ENCODE data around the gene CFAP410. TPM values are rescaled to one million over a fixed set of nuclear protein-coding genes. Genes with fewer than 3 reads are reported as not detected.

Gene CFAP410
- total RNA-seq, 2 donors from 2014 or later, result 19.8 to 21.4 TPM

DNA sequence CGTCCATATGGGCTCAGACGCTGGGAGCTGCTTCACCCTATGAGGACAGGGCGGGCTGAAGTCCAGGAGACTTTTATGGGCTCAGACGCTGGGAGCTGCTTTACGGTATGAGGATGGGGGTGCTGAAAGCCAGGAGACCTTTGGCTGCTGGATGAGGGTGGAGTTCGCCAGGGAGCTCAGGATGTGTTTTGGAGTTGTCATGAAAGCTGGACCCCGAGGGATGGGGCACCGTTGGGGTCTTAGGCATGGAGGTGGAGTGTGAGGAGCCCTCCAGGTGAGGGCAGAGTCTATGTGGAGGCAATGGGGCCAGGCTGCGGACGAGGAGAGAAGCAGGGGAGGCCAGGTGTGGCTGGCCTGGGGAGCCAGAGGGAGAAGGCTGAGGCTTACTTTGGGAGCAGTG, 41.7 kb upstream of the CFAP410 start:
- no peaks in the 10 kb centered on the region for H3K9me3 ChIP-seq
- TF ChIP-seq, protein P1, sequence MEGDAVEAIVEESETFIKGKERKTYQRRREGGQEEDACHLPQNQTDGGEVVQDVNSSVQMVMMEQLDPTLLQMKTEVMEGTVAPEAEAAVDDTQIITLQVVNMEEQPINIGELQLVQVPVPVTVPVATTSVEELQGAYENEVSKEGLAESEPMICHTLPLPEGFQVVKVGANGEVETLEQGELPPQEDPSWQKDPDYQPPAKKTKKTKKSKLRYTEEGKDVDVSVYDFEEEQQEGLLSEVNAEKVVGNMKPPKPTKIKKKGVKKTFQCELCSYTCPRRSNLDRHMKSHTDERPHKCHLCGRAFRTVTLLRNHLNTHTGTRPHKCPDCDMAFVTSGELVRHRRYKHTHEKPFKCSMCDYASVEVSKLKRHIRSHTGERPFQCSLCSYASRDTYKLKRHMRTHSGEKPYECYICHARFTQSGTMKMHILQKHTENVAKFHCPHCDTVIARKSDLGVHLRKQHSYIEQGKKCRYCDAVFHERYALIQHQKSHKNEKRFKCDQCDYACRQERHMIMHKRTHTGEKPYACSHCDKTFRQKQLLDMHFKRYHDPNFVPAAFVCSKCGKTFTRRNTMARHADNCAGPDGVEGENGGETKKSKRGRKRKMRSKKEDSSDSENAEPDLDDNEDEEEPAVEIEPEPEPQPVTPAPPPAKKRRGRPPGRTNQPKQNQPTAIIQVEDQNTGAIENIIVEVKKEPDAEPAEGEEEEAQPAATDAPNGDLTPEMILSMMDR (IDR thresholded peaks at IDR 0.05), result no peak
- intact Hi-C loops (cut with DNase I), result no loop called here
- no peaks in the 10 kb centered on the region for H3K4me1 ChIP-seq
- H3K27me3 ChIP-seq, result no peaks in the 10 kb centered on the region
- no peak overlapping the region for H3K4me3 ChIP-seq
- DNase-seq, result no peak
- no peak overlapping the region for H3K27ac ChIP-seq
- H3K36me3 ChIP-seq, result no peaks in the 10 kb centered on the region
- no peak overlapping the region for H3K9ac ChIP-seq (ENCODE audit: low read depth in 2 of 2, low read length in 2 of 2)

DNA sequence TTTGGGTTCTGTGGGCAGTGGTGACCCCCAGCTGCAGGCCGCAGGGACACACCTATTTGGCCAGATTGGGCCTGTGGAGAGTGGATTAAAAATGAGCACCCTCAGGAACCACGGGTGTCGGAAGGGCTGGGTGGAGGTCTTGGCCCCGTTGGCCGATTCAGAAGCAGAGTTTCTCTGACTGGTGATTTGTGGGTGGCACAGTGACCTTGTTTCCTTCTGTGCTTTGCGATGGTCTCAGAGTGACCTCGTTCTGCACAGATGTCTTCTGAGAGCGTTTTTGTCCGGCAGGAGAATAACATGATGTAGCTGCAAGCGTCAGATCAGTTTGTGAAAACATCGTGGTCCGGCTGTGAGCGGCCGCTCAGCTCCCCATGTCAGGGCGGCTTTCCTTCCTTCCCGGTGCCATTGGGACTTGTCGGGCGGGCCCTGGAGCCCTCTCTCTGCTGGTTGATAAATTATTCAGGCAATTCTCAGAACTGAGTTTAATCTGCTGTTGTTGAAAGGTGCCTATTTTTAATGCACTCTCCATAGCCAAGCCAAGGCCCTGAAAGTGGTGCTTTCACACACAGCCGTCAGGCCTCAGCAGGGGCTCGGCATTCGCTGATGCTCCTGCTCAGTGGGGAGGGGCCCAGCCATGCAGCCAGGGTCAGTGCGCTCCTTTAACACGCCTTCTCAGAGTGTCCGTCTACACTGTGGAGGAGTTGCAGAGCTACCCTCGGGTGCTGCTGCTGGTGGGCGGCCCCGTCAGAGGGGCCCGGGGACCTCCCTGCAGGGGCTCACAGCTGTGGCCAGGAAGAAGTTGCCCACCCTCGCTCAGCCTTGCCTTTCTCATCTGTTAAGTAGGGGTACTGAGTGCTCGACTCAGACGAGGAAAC, 41.0 kb upstream of the CFAP410 start:
- no peaks in the 10 kb centered on the region for H3K27me3 ChIP-seq
- DNase-seq, result no peak

DNA sequence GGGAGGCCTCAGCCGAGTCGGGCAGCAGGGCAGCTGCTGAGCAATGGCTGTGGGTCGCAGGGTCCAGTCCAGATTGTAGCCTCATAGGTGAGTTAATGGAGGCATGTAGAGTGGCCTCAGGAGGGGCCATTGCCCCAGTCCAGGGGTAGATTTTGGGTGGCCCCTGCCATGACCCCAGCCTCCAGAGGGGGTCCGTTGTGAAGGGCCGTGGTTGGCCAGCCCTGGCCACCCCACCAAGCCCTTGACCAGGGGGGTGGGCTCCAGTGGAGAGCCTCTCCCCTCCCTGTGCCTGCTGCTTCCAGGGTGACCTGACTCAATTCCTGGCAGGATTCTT, 40.3 kb upstream of the CFAP410 start:
- H3K27ac ChIP-seq, result no peak overlapping the region
- H3K4me1 ChIP-seq, result no peaks in the 10 kb centered on the region
- H3K9ac ChIP-seq (ENCODE audit: low read depth in 2 of 2, low read length in 2 of 2), result no peak overlapping the region
- no peak for DNase-seq
- H3K27me3 ChIP-seq, result no peaks in the 10 kb centered on the region
- no peaks in the 10 kb centered on the region for H3K36me3 ChIP-seq
- TF ChIP-seq, protein P1 (IDR thresholded peaks at IDR 0.05), result no peak
- H3K9me3 ChIP-seq, result no peaks in the 10 kb centered on the region
- intact Hi-C loops (cut with DNase I), result no loop called here
- H3K4me3 ChIP-seq, result no peak overlapping the region

More for the DNA sequence above, 41.0 kb upstream of the CFAP410 start:
- Histone ChIP-seq H3K4me3 (no peak overlapping the region), H3K9me3 (no peaks in the 10 kb centered on the region), H3K4me1 (no peaks in the 10 kb centered on the region), H3K9ac (ENCODE audit: low read depth in 2 of 2, low read length in 2 of 2) (no peak overlapping the region), H3K36me3 (no peaks in the 10 kb centered on the region), H3K27ac (no peak overlapping the region)
- intact Hi-C loops (cut with DNase I), result no loop called here
- TF ChIP-seq, protein P1 (IDR thresholded peaks at IDR 0.05), result no peak

DNA sequence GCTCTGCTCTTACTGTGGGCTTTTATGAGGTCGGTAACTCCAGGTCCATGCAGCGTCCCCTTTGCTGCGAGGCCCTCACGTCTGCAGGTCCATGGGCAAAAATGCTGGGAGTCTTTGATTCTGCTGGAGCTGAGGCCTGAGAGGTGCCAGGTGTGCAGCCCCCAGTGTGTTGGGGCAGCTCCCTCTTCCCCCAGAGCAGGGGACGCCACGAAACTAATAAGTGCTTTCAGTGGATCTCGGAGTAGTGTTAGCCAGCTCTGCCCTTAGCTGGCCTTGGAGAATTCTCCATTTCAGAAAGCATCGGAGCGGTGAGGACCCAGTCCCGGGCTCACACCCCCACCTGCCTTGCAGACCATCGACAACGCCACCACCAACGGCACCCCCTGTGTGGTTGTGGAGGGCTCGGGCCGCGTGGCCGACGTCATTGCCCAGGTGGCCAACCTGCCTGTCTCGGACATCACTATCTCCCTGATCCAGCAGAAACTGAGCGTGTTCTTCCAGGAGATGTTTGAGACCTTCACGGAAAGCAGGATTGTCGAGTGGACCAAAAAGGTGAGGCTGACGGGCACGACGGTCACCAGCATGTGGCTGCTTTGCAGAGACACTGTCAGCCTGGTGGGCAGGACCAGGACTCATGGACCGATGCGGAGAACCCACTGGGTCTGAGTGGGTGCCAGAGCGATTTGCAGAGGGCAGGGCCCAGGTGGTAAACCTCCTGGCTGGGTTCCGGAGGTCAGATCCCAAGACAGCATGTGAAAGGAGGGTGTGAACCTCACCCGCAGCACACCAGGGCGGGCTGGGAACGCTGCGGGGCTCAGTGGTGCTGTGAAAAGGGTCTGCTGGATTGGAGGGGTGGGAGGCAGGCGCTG, 39.7 kb upstream of the CFAP410 start:
- Histone ChIP-seq H3K9ac (ENCODE audit: low read depth in 2 of 2, low read length in 2 of 2) (no peak overlapping the region), H3K4me3 (no peak overlapping the region), H3K27ac (no peak overlapping the region), H3K9me3 (no peaks in the 10 kb centered on the region), H3K4me1 (no peaks in the 10 kb centered on the region), H3K36me3 (no peaks in the 10 kb centered on the region), H3K27me3 (no peaks in the 10 kb centered on the region)
- TF ChIP-seq, protein P1 (IDR thresholded peaks at IDR 0.05), result no peak
- intact Hi-C loops (cut with DNase I), result no loop called here
- no peak for DNase-seq

DNA sequence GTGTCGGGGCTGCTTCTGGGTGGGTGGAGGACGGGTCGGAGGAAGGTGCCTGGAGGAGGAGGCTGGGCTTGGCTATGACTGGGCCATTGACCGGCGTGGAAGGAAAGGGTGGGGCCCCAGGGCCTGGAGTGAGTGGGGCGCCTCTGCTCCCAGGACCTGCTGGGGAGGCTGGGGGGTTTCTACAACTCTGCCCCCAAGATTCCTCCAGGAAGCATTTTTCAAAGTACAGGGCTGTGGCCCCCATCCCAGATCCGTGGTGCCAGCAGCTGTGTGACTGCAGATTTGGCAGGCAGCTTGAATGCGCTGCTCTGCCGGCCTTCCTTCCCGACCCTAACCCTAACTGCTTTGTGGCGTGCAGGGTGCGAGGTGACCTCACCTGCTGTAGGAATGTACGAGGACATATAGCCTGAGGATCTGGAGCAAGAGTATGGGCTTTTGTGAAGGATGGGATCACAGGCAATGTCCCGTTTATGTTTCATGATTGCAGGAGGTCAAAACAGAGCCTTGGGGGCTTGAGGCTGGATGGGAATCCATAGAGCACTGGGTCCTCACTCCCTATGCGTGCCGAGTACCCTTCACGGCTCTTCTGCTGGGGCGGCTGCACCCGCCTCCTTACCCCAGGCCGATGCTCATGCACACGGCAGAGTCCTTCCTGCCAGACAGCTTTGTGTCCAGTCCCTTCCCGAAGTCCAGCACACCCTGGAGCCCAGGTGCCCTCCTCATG, 38.9 kb upstream of the CFAP410 start:
- Histone ChIP-seq H3K9me3 (no peaks in the 10 kb centered on the region), H3K9ac (ENCODE audit: low read depth in 2 of 2, low read length in 2 of 2) (no peak overlapping the region), H3K4me3 (no peak overlapping the region), H3K4me1 (no peaks in the 10 kb centered on the region), H3K27ac (no peak overlapping the region), H3K27me3 (no peaks in the 10 kb centered on the region), H3K36me3 (no peaks in the 10 kb centered on the region)
- intact Hi-C loops (cut with DNase I), result no loop called here
- DNase-seq, result no peak
- TF ChIP-seq, protein P1 (IDR thresholded peaks at IDR 0.05), result no peak

All from colonic mucosa (tissue), 4 donors.